HG02678 (cell line): Measurements from ENCODE around the gene AOC1.
"Not testable (repeated sequence)": the region's sequence is repeated elsewhere in the genome, so short reads cannot be mapped to it uniquely, and the experiment has no call there.

Source experiments
- ATAC-seq: cut with Tn5 transposase; IDR thresholded peaks from one replicate; pipeline ENCODE4 v1.9.1; 2021; ENCODE audit warnings: mild to moderate bottlenecking, moderate library complexity; ENCODE audit not compliant: unreplicated experiment

Gene AOC1, protein sequence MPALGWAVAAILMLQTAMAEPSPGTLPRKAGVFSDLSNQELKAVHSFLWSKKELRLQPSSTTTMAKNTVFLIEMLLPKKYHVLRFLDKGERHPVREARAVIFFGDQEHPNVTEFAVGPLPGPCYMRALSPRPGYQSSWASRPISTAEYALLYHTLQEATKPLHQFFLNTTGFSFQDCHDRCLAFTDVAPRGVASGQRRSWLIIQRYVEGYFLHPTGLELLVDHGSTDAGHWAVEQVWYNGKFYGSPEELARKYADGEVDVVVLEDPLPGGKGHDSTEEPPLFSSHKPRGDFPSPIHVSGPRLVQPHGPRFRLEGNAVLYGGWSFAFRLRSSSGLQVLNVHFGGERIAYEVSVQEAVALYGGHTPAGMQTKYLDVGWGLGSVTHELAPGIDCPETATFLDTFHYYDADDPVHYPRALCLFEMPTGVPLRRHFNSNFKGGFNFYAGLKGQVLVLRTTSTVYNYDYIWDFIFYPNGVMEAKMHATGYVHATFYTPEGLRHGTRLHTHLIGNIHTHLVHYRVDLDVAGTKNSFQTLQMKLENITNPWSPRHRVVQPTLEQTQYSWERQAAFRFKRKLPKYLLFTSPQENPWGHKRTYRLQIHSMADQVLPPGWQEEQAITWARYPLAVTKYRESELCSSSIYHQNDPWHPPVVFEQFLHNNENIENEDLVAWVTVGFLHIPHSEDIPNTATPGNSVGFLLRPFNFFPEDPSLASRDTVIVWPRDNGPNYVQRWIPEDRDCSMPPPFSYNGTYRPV

DNA sequence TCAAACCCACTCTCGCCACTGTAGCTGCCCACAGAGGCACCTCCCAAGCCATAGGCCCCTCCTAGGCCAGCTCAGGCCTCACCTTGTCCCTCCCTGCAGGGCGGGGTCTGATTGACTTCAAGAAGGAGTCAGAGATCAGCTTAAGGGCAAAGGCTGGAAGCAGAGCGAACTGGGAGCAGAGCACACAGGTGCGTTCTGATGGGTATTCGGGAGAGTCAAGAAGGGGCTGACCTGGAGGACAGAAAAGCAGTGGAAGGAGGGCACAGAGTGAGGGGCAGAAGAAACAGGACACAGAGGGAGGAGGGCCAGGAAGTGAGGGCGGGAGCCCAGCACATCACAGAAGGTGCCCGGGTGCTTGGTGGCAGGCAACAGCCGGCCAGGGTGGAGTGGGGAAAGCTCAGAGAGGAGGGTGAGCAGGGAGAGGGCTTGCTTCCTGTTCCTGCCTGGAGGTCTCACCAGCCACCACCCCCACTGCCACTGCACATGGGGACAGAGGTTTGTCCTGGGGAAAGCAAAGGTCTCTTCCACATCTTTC, at the start of gene AOC1:
AOC1 (plus strand) TSS at position 147 of the 535 bp plus-strand sequence. CDS start 3,954 bp downstream, outside the sequence.
- ATAC-seq = no peak

DNA sequence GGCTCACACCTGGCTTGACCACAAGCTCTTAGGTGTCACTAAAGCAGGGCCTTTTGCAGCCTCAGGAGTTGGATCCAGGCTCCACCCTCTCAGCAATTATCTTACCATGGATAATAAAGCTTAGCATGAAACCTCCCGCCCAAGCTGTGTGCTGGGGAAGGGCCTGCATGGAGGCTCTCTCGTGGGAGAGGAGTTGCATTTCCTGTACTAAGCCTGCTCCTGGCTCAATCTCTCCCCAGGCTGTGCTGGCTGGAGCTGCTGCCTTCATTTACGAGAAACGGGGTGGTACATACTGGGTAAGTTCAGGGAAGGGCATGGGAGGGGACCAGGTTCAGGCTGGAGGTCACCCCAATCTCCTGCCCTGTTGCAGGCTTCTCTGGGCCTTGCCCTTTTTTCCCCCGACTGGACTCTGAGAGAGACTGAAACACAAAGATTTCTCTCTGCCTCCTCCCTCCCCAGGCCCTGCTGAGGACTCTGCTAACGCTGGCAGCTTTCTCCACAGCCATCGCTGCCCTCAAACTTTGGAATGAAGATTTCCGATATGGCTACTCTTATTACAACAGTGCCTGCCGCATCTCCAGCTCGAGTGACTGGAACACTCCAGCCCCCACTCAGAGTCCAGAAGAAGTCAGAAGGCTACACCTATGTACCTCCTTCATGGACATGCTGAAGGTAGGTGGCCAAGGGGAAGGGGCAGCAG, 49.0 kb upstream of the AOC1 start:
- no peak for ATAC-seq

DNA sequence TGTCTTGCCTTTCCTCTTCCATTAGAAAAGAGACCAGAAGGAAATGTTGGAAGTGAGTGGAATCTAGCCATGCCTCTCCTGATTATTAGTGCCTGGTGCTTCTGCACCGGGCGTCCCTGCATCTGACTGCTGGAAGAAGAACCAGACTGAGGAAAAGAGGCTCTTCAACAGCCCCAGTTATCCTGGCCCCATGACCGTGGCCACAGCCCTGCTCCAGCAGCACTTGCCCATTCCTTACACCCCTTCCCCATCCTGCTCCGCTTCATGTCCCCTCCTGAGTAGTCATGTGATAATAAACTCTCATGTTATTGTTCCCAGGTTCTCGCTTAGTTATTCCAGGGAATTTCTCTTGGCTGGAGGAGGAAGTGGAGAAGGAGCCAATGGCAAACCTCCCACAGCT, 47.5 kb upstream of the AOC1 start:
- ATAC-seq = no peak

DNA sequence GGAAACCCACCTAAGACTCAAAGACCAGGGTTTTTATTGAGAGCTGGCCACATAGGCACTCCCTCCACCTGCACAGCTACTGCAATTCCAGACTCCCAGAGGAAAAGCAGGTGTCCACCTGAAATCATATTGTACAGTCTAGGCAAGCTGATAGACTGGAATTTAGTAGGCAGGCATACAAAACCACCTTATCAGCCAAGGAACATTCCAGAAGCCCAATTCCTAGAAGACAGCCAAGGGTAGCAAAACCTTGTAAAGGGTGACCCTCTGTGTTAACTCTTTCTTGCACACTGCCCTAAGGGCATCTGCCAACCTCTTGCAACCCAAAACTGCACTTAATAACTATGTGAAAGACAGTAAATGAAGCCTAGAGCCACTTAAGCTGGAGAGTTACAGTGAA, 46.5 kb upstream of the AOC1 start:
- ATAC-seq = no peak

DNA sequence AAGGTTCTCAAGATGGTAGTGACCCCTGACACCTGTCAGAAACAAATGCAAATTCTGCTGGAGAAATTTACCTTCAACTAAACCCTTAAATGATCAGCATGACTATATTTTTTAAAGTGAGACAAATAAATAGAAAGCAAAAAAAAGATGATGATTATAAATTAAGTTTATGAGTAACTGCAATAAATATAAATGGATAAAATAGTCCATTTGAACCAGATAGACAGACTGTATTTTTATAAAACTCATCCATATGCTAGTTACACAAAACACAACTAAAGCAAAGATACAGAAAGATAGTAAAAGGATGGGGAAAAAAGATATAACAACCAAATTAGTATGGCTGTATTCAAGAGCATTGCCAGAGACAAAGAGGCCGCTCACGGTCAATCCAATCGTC, 45.9 kb upstream of the AOC1 start:
- ATAC-seq = no peak

DNA sequence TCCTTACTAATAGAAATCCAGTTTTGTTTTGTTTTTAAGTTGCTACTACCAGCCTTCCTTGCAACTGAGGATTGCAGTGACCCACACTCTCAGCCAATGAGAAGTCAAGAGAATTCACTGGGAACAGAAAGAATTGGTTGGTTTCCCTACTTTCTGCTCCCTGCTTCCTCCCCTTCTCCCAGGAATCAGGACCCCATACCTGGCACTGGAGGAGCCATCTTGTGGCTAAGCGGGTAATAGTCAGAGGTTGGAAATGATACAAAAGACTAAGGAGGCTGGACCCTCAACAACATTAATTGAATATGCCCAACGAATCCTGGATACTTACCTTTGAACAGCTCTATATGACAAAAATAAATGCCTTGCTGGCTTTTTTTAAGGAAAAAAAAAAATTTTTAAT, 45.5 kb upstream of the AOC1 start:
- ATAC-seq = no peak

DNA sequence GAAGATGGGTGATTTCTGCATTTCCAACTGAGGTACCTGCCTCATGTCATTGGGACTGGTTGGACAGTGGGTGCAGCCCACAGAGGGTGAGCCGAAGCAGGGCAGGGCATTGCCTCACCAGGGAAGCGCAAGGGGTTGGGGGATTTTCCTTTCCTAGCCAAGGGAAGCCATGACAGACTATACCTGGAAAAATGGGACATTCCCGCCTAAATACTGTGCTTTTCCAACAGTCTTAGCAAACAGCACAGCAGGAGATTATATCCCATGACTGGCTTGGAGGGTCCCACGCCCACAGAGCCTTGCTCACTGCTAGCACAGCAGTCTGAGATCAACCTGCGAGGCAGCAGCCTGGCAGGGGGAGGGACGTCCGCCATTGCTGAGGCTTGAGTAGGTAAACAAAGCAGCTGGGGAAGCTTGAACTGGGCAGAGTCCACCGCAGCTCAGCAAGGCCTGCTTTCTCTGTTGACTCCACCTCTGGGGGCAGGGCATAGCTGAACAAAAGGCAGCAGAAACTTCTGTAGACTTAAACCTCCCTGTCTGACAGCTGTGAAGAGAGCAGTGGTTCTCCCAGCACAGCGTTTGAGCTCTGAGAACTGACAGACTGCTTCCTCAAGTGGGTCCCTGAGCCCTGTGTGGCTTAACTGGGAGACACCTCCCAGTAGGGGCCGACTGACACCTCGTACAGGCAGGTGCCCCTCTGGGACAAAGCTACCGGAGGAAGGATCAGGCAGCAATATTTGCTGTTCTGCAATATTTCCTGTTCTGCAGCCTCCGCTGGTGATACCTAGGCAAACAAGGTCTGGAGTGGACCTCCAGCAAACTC, 44.5 kb upstream of the AOC1 start:
- not testable (repeated sequence) for ATAC-seq

DNA sequence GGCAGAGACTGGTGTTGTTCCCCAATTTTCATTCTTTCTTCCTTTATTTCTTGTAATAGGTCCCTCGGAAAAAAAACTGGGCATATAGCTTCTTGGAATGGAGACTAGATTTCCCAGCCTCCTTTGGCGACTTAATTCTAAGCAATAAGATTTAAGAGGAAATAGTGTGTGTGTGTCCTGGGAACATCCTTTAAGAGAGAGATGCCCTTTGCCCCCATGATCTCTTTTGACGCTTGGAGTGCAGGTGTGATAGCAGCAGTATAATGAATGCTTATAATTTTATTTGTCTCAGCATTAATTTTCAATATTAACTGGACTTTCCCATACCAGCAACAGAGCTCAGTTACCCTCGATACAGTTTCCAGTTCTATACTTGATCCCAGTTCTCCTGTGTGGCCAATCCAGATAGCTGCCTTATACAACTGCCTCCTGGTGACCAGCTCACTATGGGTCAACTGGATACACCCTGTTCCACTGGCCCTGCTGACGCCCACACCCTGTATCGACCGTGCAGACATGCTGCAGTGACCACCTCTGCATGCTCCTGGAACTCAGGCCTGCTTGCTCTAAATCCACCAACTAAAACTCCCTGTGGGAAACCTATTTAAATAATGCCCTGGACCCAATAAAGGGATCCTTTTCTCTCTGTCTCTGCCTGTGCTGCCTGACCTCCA, 37.9 kb upstream of the AOC1 start:
- ATAC-seq = no peak

DNA sequence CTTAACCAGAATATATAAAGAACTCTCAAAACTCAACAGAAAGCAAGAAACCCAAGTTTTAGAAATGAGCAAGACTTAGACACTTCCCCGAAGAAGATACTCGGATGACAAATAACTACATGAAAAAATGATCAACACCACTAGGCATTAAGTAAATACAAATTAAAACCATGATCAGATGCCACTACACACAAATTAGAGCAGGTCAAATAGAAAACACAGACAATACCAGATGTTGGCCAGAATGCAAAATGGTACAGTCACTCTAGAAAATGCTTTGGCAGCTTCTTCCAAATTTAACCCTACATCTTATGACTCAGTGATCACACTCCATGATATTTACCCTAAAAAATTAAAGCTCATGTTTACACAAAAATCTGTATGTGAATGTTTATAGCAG, 33.3 kb upstream of the AOC1 start:
- ATAC-seq = no peak

DNA sequence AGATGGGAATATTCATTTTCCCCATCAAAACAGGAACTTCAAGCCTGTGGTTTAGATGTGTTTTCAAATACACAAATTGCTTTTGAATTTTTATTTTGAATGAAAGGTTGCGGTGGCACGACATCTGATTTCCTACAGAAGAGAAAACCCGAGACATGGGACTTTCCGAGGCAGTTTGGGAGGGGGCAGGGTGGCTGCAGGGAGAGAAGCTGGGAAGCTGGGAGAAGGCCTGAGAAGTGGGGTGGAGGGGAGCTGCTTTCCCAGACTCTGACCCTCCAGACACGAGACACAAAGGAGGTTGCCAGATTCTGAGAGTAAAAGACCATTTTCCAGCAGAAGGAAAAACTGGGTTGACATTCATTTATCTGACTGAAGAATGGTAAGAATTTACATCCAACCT, 32.2 kb upstream of the AOC1 start:
- no peak for ATAC-seq

DNA sequence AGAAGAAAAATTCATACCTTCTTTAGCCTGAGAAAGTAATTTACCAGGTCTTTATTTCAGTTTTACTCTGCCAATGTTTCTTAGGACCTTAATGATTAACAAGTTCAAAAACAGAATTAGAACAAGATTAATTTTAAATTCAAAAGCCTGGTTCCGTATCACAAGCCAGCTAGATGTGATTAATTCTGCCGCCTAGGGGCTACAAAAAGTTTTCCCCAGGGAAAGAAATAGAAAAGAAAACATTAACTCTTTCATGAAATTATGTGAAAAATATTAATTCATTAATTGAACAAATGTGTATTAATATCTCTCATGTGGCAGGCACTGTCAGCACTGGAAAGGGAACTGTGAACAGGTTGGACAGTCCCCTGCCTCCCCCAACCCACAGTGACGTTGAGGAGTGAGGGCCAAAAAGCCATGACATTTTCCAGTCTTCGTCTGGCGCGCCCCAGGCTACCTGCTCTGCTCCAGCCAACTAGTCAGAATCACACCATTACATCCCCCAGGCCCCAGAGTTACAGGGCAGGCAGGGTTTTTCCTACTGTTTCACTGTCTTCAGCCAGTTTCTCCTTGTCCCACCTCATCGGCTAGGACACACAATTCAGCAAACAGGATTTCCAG, 31.6 kb upstream of the AOC1 start:
- no peak for ATAC-seq

DNA sequence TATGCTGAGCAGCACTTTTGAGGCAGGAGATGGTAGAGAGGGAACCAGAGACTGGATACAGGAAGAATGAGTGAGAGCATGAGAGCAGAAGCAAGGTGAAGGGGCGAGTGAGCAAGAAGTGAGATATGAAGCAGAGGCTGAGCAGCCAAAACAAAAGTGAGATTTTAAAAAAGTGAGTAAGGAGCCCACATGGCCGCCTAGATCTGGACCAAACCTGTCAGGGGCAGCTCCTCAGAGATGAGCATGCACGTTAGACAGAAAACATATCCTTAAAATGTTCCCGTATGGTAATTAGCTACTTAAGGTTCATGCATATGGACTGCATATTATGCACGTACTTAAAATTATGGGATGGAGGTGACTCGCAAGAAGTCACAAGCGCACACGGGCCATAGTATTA, 29.3 kb upstream of the AOC1 start:
- ATAC-seq = no peak

DNA sequence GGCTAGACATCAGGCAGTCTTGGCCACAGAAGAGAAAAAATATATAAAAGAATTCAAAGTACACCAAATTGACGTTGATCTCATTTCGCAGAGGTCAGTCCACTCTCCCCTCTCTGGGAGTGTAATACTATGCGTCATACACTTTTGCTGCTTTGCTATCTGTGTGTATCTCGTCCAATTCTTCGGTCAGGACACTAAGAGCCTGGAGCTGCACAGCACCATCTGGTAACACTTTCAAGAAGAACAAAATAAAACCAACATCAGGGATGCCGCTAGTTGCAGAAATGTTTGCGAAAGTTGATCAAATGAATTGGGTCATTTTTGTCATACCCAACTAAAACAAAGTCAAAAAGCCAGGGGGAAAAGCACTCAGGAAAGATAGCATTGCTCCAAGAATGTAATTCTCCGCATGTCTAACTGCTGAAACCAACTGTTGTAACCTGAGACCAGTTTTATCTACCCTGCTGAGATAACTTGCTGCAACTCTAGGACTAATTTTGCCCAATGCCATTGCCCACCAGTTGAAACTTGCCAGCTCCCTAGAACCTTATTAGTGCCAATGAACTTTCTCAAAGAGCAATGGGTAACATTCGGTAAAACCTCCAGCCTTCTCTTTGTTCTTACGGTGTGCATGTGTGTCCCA, 28.7 kb upstream of the AOC1 start:
- ATAC-seq = no peak

DNA sequence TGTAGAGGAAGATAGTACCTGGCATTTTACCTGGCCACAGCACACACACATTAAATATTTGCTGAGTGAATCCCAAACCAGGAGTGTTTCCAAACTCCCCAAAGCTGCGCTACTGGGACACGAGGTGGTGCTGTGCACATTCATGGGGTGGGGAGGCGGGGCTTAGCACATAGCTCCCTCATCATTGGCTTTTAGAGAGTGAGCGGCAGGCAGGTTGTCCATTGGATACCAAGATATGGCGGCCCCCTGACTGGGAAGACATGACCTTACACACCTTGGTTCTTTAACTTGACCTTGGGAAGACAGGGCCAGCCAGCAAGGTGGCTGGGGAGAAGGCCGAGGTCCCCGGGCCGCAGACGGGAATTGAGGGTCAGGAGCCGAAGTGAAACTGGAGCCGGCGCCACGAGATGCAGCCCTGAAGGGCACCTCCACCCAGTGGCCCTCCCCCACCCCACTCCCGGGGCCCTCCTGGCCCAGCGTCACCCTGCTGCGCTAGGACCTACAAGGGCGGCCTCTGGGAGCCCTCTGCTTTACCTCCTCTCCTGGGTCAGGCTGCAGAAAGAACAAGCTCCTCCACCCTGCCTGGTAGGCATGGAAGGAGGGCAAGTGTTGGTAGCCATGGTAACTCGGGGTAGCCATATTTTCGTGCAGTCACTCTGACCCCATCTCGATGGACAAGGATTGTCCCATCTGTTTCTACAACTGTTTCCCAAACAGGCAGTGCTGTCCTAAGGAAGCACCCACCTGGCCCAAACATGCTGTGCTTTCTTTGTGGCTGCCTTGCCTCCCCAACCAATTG, 27.7 kb upstream of the AOC1 start:
- no peak for ATAC-seq

DNA sequence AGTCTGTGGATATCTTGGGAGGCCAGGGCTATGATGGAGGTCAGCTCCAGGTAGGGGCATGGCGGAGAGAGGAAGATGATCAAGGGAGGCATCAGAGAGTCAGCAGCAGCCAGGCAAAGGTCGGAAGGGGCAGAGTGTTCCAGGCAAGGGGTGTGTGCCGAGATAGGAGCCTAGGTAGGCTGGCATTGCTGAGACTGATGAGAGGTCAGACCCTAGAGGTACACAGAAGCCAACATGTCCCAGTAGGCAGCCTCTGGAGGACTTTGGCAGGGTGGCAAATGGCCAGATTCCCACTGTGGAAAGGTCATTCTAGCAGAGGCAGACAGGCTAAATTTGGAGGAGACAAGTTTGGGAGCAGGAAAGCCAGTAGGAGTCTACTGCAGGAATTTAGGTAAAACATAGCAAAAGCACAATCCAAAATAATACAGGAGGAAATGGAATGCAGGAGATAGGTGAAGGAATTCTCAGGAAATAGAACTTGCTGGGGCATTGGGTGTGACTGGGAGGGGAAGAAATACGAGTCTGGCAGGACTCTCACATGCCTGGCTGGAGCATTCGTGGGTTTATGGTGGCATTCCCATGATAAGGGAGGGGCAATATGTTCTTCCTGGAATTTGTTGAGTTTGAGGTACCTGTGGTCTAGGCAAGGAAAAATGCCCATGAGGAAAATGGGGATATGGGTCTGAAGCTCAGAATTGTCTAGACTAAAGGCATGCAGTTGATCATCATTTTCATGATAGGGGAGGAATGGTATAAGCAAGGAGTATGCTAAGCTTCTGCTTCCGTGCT, 26.1 kb upstream of the AOC1 start:
- ATAC-seq = no peak

DNA sequence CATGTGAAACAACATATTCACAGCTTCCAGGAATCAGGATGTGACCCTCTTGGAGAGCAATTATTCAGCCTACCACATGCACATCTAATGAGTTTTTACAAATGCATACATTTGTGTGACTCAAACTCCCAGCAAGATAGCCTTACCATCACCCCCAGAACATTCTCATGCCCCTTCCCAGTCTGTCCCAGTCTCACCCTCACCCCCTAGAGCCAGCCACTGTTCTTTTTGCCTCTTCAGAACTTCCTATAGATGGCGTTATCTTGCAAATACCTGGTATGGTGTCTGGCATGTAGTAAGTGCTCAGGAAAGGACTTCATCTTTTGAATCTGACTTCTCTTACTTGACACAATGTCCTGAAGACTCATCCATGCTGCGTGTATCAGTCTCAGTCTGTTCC, 23.9 kb upstream of the AOC1 start:
- ATAC-seq = no peak

DNA sequence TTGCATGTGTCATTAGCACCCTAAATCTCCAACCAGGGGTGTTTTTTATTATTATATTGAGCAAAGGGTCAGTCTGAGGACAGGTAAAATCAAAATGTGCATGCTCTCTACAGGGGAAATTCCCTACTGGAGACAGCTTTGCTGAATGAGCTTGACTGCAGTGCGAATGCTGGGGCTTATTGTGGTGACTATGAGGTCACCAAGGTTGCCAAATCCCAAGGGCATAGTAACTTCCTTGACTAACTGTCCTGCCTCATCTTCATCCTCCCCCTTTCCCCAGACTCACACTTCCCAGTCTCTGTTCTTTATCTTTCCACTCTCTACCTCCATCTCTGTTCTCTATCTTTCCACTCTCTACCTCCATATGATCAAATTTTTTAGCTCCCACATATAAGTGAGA, 22.9 kb upstream of the AOC1 start:
- ATAC-seq = no peak

DNA sequence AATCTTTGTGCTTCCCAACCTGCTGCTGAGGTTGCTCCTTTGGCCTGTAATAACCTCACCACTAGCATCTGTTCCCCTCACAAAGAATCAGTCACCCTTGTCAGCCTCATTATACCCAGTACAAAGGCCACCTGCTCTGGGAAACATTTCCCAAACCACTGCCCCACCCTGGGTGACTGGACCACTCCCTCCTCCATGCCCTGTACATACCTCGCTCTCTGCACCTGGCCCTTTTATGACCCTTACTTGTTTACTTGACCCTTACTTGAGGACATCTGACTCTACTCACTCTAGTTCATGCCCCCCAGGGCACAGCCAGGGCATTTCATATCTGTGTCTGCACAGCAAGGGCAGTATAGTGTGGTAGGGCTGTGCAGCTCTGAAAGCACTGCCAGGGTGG, 21.4 kb upstream of the AOC1 start:
- ATAC-seq = no peak
